Embryonic facial prominence (tissue), 1 donor: ENCODE measurements around the gene CPSF4.
A peak's percentile ranks its signal among the peaks of the same experiment; 100 is the strongest.
"Not testable (repeated sequence)": the region's sequence is repeated elsewhere in the genome, so short reads cannot be mapped to it uniquely, and the experiment has no call there.

Source experiments
- DNase-seq: peaks from one replicate; pipeline ENCODE4 v3.0.0-alpha.2; 2016; ENCODE audit errors: extremely low spot score

CPSF4 gene

DNA sequence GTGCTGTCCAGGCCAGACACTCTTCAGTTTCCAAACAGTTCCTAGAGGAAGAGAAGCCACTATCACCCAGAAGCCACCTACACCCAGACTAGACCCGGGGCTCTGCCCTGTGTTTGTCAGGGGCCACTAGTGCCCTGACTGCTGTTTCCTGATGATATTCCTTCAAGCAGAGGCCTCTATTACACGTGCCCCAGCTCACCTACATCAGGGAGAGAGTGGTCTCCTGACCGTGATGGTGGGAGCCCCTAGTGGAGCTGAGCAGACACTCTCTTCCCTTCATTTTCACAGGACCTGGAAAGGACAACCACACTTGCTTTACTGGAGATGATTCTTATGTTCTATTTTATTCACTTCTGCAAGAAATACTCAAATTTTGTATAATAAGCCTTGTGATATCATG, 52.1 kb downstream of the CPSF4 start:
- DNase-seq: no peak

DNA sequence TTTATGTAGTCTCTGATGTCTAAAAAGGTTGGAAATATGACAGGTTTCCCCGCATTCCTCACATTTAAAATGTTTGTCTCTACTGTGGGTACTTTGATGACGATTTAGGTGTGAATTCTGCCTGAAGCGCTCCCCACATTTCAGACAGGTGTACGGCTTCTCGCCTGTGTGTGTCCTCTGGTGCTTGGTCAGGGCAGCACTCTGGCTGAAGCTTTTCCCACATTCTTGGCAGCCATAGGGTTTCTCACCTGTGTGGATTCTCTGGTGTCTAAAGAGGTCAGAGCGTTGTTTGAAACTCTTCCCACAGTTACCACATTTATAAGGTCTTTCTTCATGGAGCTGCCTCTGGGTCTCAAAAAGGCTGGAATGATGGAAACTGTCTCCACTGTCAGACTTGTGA, 55.1 kb downstream of the CPSF4 start:
- no peak for DNase-seq

DNA sequence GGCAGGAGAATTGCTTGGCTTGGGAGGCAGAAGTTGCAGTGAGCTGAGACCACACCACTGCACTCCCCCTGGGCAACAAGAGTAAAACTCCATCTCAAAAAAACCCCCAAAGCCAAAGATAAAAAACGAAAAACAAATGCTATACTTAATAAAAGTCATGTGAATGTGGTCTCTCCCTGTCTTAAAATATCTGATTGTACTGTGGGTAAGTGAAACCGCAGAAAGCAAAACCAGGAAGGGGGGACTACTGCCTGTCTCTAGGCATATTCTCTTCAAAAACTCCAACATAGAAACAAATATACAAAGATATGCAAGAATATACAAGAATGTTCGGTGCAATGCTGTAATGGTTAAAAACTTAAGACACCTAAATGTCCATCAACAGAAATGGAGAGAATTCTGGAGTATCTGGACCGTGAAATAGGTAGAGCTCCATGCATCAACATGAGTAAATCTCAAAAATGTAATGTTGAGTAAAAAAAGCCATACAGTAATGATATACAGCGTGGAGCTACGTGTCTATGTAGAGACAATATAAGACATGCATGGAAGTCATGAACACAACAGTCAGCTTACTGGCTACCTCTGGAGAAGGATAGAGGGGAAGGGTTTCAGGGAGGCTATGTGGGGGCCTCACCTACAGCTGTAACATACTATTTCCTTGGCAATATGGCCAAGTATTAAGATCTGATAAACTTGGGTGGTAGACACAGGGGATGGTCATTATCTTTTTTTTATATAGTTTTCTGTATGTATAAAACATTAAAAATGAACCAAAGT, 59.2 kb downstream of the CPSF4 start:
- DNase-seq: no peak

DNA sequence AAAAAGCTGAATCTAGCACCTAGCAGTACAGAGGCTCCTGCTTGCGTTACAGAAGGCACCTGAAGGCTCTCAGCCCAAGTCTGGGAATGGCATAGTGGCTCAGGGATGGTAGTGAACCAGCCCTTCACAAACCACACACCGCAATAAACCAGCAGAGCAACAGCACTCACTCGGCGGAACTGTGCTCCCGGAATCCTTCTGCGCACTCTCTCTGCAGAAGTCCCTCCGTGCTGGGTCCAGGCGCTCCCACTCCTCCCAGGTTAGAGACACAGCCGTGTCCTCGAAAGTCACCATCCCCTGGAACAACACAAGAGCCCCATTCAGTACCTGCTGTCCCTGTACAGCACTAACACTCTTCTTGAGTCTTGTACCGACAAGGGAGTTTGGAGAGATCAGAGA, 59.8 kb downstream of the CPSF4 start:
- no peak for DNase-seq

DNA sequence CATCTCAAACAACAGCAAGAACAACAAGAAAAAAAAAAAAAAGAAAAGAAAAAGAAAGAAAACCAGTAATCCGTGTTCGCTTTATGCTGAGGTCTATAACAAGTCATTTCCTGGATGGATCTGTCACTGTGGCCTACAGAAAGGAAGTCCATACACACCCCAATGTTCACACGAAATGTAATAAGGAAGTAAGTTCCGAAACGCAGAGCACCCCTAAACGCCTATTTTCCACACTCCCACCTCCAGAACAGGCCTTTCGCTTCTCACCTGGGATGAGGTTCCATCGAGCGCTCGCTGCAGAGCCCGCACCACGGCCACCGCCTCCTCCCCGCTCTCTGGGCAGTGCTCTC, 60.6 kb downstream of the CPSF4 start:
- DNase-seq: no peak

DNA sequence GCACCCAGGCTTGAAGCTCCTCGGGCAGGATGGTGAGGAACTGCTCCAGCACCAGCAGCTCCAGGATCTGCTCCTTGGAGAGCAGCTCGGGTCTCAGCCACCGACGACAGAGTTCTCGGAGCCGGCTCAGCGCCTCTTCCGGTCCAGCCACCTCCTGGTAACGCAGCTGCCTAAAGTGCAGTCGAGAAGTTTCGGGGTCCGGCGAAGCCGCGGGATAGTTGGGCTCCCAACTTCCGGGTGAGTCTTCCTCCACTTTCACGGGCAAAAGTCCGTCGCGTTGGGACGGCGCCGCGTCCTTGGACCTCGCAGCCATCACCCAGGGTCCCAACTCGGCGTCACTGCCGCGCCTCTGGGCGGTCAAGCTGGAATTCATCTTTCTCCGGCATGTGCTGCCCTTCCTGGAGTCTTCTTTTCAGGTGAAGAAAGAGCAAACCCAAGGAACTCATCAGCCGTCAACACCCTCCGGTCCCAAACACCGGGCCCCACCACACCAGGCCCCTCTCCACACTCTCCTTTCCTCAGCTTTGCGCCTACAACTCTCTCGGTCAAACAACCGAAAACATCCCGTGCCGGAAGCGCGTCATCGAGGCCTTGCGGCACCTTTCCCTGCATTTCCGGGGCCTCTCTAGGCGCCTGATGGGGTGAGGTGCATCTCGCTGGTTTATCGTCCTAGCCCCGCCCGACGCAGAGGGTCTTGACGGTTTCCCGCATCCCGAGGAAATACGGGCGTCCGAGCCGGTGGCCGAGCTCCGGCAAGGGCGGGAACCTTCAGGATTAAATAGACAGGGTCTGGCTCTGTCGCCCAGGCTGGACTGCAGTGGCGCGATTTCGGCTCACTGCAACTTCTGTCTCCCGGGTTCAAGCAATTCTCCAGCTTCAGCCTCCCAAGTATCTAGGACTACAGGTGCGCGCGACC, 61.2 kb downstream of the CPSF4 start, which contains the start of gene ZNF394:
Gene ZNF394 (minus strand): TSS at position 561 of the 916 bp plus-strand sequence. CDS start 188 bp downstream, at position 373.
- DNase-seq: peak; percentile 74

DNA sequence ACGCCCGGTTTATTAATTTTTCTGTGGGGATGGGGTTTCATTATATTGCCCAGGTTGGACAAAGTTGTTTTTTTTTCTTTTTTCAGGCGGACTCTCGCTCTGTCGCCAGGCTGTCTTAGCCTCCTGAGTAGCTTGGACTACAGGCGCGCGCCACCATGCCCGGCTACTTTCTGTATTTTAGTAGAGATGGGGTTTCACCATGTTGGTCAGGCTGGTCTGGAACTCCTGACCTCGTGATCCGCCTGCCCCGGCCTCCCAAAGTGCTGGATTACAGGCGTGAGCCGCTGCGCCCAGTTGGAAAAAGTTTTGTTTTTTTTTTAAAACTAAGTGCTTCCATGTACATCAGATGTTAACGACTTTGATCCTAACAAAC, 61.9 kb downstream of the CPSF4 start:
- no peak for DNase-seq

DNA sequence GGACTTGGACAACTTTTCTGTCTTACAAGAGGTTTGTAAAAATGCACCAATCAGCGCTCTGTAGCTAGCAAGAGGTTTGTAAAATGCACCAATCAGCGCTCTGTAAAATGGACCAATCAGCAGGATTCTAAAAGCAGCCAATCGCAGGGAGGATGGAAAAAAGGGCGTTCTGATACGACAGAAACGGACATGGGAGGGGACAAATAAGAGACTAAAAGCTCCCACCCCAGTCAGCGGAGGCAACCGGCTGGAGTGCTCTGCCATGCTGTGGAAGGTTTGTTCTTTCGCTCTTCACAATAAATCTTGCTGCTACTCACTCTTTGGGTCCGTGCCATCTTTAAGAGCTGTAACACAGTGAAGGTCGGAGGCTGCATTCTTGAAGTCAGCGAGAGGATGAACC, 62.5 kb downstream of the CPSF4 start:
- DNase-seq: not testable (repeated sequence)

DNA sequence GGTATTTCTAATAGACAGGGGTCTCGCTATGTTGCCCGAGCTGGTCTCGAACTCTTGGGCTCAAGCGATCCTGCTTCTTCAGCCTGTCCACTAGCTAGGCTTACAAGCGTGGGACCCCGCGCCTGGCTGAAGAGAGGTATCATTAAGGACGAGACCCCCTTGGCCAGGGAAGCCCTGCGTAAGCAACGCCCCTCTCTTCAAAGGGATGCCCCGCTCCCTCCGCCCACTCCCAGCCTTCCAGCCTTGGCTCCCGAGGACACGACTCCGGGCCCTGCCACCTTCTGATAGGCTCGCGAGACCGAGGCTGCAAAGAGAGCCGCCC, 65.5 kb downstream of the CPSF4 start:
- peak; percentile 95 for DNase-seq

DNA sequence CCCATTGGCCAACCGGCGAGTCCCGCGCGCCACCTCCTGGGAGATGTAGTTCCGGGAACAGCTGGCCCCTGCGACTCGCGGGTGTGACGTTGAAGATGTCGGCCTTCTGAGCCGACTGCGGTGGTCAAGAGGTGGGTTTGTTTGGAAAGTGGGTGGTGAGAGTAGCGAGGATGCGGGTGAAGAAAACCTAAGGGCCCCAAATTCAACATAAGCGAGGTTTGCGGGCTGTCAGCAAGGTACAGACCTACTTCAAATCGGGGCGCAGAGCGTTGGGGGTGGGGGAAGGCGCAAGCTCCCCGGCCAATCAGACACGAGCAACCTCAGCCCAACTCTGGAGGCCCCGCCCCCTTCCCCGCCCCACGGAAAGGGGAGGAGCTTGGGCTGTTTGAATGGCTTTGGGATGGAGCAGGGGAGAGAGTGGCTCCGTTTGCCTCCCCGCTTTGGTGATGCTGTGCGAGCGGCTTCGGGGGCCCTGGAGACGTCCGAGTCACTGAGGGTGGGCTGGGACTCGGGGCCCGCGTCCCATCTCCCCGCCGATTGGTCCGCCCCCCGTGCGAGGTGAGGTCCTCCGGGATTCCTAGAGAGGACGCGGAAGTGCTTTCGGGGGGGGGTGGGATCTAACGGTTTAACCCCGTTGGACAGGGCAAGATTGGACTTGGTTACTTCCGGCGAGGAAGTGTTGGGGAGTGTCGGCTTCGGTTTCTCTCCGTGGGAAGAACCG, 66.0 kb downstream of the CPSF4 start, which contains the start of gene ZKSCAN5:
Gene ZKSCAN5 (plus strand): TSS at position 60 of the 721 bp plus-strand sequence. CDS start 1,383 bp downstream, outside the sequence.
- peak; percentile 92 for DNase-seq

DNA sequence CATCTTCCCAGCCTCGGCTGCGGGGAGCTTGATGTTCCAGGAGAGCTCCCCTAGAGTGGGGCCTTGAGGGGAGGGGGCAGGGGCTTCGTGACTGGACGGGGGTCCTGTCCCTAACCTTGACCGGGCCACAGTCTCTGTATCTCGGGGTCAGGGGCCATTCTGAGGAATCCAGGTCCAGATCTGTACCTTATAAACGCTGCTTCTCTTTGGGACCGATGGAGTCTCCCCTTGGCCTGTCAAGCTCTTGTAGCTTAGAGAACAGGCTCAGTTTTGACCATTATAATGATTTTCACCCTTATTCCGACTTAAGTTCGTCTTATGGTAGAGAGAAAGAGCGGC, 66.5 kb downstream of the CPSF4 start:
- no peak for DNase-seq
